Testis (tissue), 2 donors: Measurements from ENCODE around the gene DBX2.

Experiments used
- CTCF ChIP-seq, 3 experiments: fragments of 450-650 bp in 2 of 3; fragments of 200-600 bp in 1 of 3; sonication (generic) in 1 of 3; IDR thresholded peaks; one replicate each; pipeline ENCODE4 v1.5.1; 2016 to 2019; ENCODE audit warnings: antibody characterized with exemption in 3 of 3, mild to moderate bottlenecking in 2 of 3, moderate library complexity in 1 of 3
- POLR2A ChIP-seq: fragments of 450-650 bp; IDR thresholded peaks from one replicate; pipeline ENCODE4 v1.6.1; 2017; ENCODE audit warnings: antibody characterized with exemption, mild to moderate bottlenecking, moderate library complexity

DNA sequence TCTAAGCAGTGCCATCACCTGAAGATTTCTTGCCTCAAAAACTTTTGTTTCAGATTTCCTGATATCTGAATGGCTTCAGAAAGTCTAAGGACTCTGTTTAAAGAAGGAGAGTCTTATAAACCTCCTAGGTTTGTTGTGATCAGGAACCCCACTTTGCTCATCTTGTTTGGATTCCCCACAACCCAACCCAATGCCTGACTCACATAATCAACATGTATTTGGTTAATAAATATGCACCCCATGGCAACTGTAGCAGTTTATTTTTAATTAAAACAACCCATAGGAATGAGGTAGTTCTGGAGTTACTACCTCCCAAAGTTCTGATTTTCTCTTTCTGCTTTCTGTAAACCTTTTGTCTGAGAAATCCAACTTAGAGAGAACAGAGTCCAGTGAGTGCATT, 51.5 kb downstream of the DBX2 start:
- no peak for TF ChIP-seq CTCF (IDR thresholded peaks at IDR 0.05)
- no peak for TF ChIP-seq POLR2A
